MCF 10A (cell line): ENCODE measurements around the gene HAUS8. TPM values are rescaled to one million over a fixed set of nuclear protein-coding genes. Genes with fewer than 3 reads are reported as not detected.

Experiments
- BruUV-seq: library from RNA; stranded (reverse); fragments of 400-500 nt; replicated peaks from 2 replicates; lab custom pipeline; 2021; lab: Mats Ljungman, UMichigan
- CTCF ChIA-PET: fragments of 300-600 bp; sonication (Branson Sonifier 250); formaldehyde crosslinking; extraction: SDS; loops from one replicate; lab custom pipeline; 2021; ENCODE audit warnings: antibody characterized with exemption, inconsistent platforms; lab: Yijun Ruan, JAX
- POLR2A ChIA-PET: fragments of 300-600, 350-650 bp; sonication (Branson Sonifier 250); formaldehyde crosslinking; extraction: SDS; loops from one replicate; lab custom pipeline; 2020; ENCODE audit warnings: antibody characterized with exemption, inconsistent platforms; lab: Yijun Ruan, JAX
- DNase-seq: peaks from one replicate; pipeline ENCODE4 v3.0.0-alpha.2; 2018; ENCODE audit not compliant: unreplicated experiment
- H3K27ac Mint-ChIP-seq: one replicate; pipeline ENCODE4 v1.8.0; 2022; ENCODE audit warnings: mild to moderate bottlenecking, low read depth, mixed read lengths; ENCODE audit not compliant: unreplicated experiment
- H3K27me3 Mint-ChIP-seq: one replicate; pipeline ENCODE4 v1.8.0; 2022; ENCODE audit warnings: mixed read lengths; ENCODE audit not compliant: insufficient read depth, unreplicated experiment
- H3K36me3 Mint-ChIP-seq: one replicate; pipeline ENCODE4 v1.8.0; 2022; ENCODE audit warnings: mild to moderate bottlenecking, moderate library complexity, mixed read lengths; ENCODE audit not compliant: insufficient read depth, unreplicated experiment
- H3K4me1 Mint-ChIP-seq: one replicate; pipeline ENCODE4 v1.8.0; 2022; ENCODE audit warnings: mixed read lengths; ENCODE audit not compliant: insufficient read depth, unreplicated experiment
- H3K4me3 Mint-ChIP-seq: one replicate; pipeline ENCODE4 v1.8.0; 2022; ENCODE audit warnings: mild to moderate bottlenecking, moderate library complexity, mixed read lengths; ENCODE audit not compliant: unreplicated experiment
- H3K9me3 Mint-ChIP-seq: one replicate; pipeline ENCODE4 v1.8.0; 2022; ENCODE audit warnings: mixed read lengths; ENCODE audit not compliant: unreplicated experiment
- intact Hi-C: fragments of 100-400 bp; cut with micrococcal nuclease; formaldehyde crosslinking; loops from 2 replicates; pipeline ENCODE4 v1.14.1; 2022
- total RNA-seq: library from RNA; stranded (reverse); gene quantifications from 2 replicates; pipeline ENCODE4 v1.2.3, GENCODE V29; 2022
- TF ChIP-seq, protein P1 (sequence below): fragments of 200-600 bp; IDR thresholded peaks from one replicate; pipeline ENCODE4 v1.8.0; 2022; ENCODE audit warnings: antibody characterized with exemption, mild to moderate bottlenecking; ENCODE audit not compliant: unreplicated experiment

HAUS8 gene
- total RNA-seq, 1 experiment from 2014 or later: 8.4 TPM

DNA sequence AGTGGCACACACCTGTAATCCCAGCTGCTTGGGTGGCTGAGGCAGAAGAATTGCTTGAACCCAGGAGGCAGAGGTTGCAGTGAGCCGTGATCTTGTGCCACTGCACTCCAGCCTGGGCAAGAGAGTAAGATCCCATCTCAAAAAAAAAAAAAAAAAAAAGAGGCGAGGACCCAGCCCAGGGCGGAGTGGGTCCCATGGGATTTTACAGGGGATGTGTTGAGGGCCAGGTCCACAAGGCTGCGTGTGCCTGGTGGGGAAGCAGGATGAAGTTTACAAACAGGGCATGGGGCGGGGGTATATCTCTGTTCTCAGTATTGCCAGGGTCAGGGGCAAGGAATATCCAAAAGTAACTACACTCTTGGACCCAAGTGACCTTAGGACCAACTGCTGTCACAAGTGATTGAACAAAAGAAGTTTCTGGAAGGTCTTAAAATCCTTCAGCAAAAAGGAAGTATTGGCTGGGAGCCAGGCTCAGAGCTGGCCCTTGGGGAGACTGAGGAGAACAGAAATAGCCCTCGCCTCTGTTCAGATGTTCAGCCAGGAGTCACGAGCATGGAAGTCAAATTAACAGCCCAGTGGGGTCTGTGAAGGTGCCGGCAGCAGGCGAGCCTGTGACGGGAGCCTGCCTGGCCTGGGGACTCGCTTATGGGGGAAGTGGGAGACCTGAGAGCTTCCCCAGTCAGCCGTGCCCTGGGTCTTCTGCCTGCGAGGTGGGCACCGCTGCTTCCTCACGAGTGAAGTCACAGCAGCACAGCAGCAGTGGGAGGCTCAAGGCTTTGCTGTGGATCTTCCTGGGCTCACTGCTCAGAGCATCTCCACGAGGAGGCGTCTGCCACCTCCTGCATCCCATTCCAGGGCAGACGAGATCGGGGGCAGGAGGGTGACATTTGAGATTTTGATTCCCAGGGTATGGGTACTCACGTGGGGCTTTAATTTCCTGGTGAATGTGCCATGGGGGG lies 6.7 kb upstream of the HAUS8 start:
- BruUV-seq: no TSS peak
- ChIA-PET CTCF (interaction anchor here (0.6 kb wide), 1 partner anchor 349 kb away, joined by 4 read pairs; no protein-coding TSS in a partner anchor), POLR2A (interaction anchor here (2.9 kb wide), 1 partner anchor 133 kb away, joined by 10 read pairs; the partner anchor contains the start of gene USE1)
- DNase-seq: no peak
- H3K27ac Mint-ChIP-seq: no peak overlapping the region
- H3K9me3 Mint-ChIP-seq: no peaks in the 10 kb centered on the region
- peaks cover 14% of the 10 kb centered on the region for H3K36me3 Mint-ChIP-seq
- TF ChIP-seq, protein P1, sequence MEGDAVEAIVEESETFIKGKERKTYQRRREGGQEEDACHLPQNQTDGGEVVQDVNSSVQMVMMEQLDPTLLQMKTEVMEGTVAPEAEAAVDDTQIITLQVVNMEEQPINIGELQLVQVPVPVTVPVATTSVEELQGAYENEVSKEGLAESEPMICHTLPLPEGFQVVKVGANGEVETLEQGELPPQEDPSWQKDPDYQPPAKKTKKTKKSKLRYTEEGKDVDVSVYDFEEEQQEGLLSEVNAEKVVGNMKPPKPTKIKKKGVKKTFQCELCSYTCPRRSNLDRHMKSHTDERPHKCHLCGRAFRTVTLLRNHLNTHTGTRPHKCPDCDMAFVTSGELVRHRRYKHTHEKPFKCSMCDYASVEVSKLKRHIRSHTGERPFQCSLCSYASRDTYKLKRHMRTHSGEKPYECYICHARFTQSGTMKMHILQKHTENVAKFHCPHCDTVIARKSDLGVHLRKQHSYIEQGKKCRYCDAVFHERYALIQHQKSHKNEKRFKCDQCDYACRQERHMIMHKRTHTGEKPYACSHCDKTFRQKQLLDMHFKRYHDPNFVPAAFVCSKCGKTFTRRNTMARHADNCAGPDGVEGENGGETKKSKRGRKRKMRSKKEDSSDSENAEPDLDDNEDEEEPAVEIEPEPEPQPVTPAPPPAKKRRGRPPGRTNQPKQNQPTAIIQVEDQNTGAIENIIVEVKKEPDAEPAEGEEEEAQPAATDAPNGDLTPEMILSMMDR: no peak
- peaks cover 27% of the 10 kb centered on the region for H3K4me1 Mint-ChIP-seq
- no peak overlapping the region for H3K4me3 Mint-ChIP-seq
- intact Hi-C loops: no loop called here
- no peaks in the 10 kb centered on the region for H3K27me3 Mint-ChIP-seq

DNA sequence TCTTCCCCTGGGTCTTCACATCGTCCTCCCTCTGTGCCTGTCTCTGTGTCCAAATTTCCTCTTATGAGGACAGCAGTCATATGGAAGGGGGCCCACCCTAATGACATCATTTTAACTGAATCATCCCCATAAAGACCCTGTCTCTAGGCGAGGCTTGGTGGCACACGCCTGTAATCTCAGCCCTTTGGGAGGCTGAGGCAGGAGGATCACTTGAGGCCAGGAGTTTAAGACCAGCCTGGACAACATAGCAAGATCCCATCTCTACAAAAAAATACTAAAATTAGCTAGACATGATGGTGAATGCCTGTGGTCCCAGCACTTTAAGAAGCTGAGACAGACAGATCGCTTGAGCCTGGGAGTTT lies 5.2 kb upstream of the HAUS8 start:
- intact Hi-C loops: loop anchor here (1.0 kb wide), 2 partner anchors 28 to 55 kb away; no protein-coding TSS in a partner anchor
- Mint-ChIP-seq H3K27ac (peak overlapping the region; percentile 94), H3K4me3 (peak overlapping the region; percentile 67)

DNA sequence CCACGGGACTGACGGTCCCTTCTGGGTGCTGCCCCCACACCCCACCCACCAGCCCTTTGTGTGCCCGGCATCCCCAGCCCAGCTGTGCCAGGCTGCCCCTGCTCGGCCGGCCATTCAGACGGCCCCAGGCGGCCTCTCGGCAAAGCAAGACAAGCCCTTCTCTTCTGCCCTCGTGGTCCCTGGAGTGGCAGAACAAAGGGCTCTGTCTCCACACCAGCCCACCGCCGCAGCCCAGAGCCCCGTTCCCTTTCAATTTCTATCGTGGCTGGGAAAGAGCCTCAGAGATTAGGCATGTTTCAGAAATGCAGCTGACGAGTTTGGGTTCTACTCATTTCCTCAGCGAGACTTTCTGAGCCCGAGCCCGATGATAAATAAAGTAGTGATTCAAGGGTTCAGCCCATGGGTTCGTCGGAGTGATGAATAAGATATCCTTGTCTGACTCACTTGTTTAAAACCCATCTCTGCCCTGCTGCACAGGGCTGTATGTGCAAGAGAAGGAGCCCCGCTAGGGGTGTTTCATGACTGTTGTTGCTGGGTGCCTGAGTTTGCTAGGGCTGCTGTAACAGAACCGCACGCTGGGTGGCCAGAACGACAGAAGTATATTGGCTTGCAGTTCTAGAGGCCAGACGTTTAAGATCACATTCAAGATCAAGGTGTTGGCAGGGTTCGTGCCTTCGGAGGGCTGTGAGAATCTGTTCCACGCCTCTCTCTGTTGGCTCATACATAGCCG lies 4.6 kb upstream of the HAUS8 start:
- intact Hi-C loops: loop anchor here (1.0 to 10.0 kb wide), 3 partner anchors 28 to 145 kb away; partner anchors contain the start of gene OCEL1
- POLR2A ChIA-PET: interaction anchor here (0.7 to 2.9 kb wide), 4 partner anchors 28 to 187 kb away, joined by 3 to 10 read pairs (median 4); partner anchors contain the start of genes OCEL1 and USE1
- peaks cover 31% of the 10 kb centered on the region for H3K4me1 Mint-ChIP-seq

More for the DNA sequence above, 5.2 kb upstream of the HAUS8 start:
- CTCF ChIA-PET: interaction anchor here (0.6 to 2.2 kb wide), 7 partner anchors 9 to 273 kb away, joined by 3 to 13 read pairs (median 4); no protein-coding TSS in a partner anchor
- H3K9me3 Mint-ChIP-seq: no peaks in the 10 kb centered on the region
- POLR2A ChIA-PET: interaction anchor here (0.7 to 2.9 kb wide), 3 partner anchors 28 to 186 kb away, joined by 3 to 10 read pairs (median 5); partner anchors contain the start of gene USE1
- no peak for DNase-seq
- BruUV-seq: no TSS peak
- H3K36me3 Mint-ChIP-seq: peaks cover 7% of the 10 kb centered on the region
- H3K27me3 Mint-ChIP-seq: no peaks in the 10 kb centered on the region
- peaks cover 31% of the 10 kb centered on the region for H3K4me1 Mint-ChIP-seq
- TF ChIP-seq, protein P1: no peak

More for the DNA sequence above, 4.6 kb upstream of the HAUS8 start:
- CTCF ChIA-PET: interaction anchor here (0.6 to 2.2 kb wide), 5 partner anchors 11 to 273 kb away, joined by 3 to 13 read pairs (median 3); no protein-coding TSS in a partner anchor
- H3K27ac Mint-ChIP-seq: peak overlapping the region; percentile 94
- peaks cover 7% of the 10 kb centered on the region for H3K36me3 Mint-ChIP-seq
- peak; percentile 96 for DNase-seq
- TF ChIP-seq, protein P1: peak; percentile 49
- TSS peak; percentile 17 for BruUV-seq
- H3K9me3 Mint-ChIP-seq: no peaks in the 10 kb centered on the region
- no peaks in the 10 kb centered on the region for H3K27me3 Mint-ChIP-seq
- peak overlapping the region; percentile 67 for H3K4me3 Mint-ChIP-seq
